ENCODE measurements around the gene HOXA9.

The HOXA9 gene

DNA sequence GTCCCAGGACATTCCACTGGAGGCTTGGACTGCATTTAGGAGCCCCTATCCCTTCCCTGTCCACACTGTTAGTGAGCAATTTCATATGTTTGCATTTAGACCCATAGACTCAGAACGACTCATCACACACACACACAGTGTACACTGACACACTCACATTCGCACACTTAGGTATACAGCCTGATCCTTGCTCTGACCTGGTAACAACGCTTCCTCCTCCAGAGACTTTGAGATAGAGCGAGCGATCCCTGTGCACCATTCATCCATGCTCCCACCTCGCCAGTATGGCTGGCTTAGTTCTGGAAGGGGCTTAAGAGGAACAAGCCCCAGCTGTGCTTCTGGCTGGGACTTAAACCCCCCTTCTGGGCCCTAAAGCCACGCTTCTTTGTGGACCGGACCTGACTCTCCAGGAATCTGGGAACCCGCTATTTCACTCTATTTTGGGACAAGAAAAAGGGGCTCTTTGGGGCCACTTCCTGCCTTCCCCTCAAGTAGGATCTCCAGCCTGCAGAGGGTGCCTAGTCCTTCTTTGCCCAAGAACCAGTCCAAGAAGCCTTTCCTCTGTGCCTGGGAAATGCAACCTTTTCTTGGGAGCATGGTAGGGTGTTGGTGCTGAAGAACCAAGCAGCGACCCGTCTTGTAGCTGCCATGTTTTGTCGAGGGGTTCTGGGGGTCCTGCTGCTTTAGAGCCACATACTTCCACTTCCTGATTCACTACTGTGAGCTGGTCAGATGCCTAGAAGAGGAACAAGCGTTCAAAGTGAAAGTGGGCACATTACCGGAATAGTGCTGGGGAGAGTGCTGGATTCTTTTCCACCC, 35.6 kb upstream of the HOXA9 start:
- DNase-seq = no peak

GRCh38 chr7:27199849-27200760, 34.8 kb upstream of the HOXA9 start, which contains the start of gene HOXA13:
TSS of gene HOXA13 (minus strand) at chr7:27200091. CDS start at chr7:27200077, 14 bp downstream.
- DNase-seq = peak; percentile 76

DNA sequence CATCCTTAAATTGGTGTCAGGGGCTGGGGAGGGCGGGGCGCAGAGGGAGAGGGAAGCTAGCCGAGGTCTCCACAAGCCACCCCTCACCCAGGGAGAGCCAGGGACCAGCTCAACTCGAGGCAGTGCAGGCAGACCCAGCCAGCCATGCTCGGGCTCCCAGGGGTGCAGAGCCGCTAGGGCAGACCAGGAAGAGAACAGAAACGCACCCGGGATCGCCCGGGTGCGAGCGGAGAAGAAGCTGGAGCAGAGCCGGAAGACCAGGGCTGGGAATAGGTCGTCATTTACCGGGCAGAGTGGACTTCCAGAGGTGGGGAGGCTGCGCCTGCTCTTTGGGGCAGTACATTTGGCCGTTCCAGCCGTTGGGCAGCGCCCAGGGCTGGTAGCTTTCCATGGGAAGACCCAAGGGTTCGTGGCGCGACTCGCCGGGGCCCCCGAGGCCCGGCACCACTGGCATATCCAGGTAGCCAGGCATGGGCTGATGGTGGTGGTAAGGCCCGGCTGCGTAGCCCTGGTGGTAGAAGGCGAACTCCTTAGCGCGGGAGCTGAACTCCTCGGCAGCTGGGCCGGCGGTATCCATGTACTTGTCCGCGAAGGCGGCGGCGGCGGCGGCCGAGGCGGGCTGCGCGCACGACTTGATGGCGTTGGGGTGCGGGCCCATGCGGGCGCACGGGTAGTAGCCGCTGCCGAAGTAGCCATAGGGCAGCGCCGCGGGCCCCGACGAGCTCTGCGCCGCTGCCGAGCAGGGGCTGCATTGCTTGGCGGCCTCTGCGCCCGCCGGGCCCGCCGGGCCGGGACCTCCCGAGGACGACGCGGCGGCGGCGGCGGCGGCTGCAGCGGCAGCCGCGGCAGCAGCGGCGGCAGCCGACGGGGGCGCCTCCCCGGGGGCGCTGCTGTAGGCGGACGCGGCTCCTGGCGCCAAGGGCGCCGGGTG, 33.8 kb upstream of the HOXA9 start:
- DNase-seq = no peak

- DNase-seq = no peak
These were observed 33.0 kb upstream of the HOXA9 start for GRCh38 chr7:27198138-27198841.

DNA sequence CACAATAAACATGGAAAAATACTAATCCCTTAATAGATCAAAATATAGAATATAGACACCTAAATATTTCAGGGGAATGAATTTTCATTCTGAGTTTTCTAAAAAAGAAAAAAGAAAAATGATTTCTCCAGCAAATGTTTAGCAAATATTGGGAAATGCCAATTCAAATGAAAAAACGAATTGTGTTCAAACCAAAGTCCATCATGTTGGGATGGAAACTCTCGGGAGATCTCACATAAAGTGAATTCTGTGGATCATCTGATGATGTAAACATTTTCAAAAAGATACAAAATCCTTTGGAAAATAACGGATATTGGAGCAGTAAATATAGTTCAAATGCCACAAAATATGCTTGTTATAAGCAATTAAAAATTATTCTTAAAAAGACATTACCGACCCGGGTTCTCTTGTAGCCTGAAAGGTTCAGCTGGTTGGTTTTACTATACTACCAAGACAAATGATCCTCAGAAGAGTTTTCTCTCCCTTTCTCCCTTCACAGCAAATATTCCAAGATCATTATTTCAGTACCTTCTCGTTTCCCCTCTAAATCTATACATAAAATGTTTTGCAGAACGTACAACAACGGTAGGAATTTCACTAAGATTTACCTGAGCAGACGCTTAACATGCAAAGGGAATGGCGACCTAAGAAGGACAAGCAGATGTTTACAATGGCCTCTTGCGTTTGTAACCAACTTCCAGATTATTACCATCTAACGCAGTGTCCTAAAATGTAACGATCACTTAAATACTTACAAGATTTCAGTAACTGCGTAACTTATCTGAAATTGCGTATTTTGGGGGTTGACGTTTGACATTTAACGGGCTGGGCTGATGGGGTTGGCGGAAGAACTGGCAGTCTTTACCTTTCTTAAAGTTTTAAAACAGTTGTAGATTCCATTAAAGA, 32.1 kb upstream of the HOXA9 start:
- no peak for DNase-seq

- peak; percentile 68 for DNase-seq
These were observed 31.0 kb upstream of the HOXA9 start for GRCh38 chr7:27196287-27196767.

GRCh38 chr7:27194686-27195379, 29.5 kb upstream of the HOXA9 start:
- DNase-seq = no peak

GRCh38 chr7:27194002-27194352, 28.6 kb upstream of the HOXA9 start:
- DNase-seq = no peak

DNA sequence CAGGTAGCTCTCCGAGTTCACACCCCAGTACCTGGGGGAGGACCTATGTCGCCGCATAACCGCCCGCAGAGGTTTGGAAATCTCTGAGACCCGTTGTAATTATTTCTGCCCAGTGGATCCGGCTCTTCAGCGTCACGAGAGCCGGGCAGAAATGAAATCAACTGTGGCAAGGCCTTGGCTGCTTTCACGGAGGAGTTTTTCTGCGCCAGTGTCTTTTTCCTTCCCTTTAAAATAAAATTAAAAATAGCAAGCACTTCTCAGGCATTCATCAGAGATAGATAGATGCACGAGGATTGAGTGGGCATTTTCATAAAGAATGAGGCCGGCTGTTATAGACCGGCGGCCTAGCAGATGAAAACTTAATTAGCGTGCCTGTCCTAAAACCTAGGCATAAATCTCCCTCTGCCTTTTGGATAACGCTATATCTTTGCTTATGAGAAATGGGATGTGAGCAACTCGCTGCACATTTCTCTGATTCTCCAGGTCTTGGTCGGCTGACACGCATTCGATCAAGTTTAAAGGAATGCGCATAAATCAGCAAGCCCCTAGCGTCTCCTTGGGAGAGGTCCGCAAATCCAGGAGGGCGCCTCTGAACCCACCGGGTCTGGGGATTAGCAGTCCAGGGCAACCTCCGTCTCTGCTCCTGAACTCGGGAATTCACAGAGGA, 28.1 kb upstream of the HOXA9 start:
- no peak for DNase-seq

DNA sequence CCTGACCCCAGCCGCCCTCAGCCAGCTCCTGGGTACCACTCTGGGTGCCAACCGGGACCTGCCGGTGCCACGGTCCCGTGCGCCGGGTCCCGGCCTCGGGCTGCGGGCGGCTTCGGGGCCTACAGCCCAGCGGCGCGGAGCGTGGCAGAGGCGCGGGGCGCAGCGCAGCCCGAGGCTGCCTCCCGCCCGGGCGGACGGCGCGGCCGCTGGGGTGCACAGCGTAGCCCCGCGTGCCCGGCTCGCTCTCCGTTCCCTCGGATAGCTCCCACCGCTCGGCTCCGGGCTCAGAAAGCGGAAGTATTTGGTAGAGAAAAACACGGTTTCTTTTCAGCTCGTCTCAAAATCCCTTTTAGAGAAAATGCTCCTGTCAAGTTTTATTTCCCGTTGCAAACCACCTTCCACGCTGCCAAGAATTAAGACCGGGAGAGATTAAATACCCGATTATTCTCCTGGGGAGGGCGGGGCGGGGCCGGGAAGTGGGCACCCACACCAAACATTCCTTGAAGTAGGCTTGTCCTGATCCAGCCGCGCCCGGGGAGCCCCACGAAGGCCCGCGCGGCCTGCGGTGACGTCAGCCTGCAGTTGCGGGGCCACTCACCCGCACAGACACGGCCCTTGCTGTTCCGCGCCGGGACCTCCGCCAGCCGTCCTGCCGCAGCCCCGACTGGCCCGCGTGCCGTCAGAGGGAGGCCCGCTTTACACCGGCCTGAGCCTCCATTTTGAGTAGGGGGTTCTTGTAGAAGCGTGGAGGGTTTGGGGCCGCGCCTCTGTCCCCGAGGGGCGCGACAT, 27.4 kb upstream of the HOXA9 start:
- no peak for DNase-seq

DNA sequence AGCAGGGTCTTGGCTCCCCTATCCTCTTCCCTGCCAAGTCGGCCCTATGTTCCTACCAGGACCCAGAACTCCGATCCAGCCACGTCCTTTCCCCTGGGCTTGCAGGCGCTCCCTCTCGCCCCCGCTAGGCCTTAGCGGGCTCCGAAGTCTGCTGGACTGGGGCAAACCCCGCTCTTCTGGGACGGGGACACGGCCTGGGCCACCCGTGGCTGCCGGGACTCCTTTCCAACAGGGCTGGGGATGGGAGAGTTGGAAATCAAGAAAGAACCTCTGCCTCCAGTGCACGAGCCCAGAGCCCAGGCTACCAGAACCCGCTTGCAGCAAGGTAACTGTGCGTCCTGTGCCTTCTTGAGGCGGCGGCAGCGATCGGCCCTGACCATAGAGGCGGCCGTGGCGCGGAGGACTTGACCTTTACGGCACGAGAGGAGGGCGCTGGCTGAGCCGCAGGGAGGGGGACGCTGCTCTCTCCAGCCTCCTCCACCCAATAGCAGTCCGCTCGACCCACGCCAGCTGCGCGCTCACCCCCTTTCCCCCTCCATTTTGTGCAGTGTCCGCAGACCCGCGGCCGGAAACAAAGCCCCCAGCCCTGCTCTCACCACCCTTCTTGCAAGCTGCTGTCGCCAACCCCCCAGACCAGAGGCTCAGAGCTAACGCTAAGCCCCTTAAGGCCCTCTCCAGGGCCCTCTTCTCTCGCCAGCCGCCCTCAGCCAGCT, 26.7 kb upstream of the HOXA9 start:
- no peak for DNase-seq

GRCh38 chr7:27191161-27191731, 25.9 kb upstream of the HOXA9 start:
- DNase-seq = no peak

- DNase-seq = no peak
These were observed 24.8 kb upstream of the HOXA9 start for GRCh38 chr7:27189997-27190748.

GRCh38 chr7:27189295-27189996, 24.1 kb upstream of the HOXA9 start:
- no peak for DNase-seq

- DNase-seq = no peak
These were observed 23.3 kb upstream of the HOXA9 start for GRCh38 chr7:27188386-27189294.
